PC-3 (cell line): ENCODE measurements around the gene PCDHA1. TPM values are rescaled to one million over a fixed set of nuclear protein-coding genes. Genes with fewer than 3 reads are reported as not detected.

ENCODE experiments used
- ATAC-seq: fragments of 200-7000 bp; cut with Tn5 transposase; 2 replicates; pipeline ENCODE4 v1.9.1; 2020; ENCODE audit warnings: mild to moderate bottlenecking, moderate library complexity
- BruUV-seq: library from RNA; stranded (reverse); fragments of 400-500 nt; replicated peaks from 2 replicates; lab custom pipeline; 2021; lab: Mats Ljungman, UMichigan
- CTCF ChIA-PET: fragments of 300-600 bp; sonication (Branson Sonifier 250); formaldehyde crosslinking; loops from one replicate; lab custom pipeline; 2022; ENCODE audit warnings: antibody characterized with exemption; lab: Charles Lee
- POLR2A ChIA-PET: fragments of 300-600 bp; sonication (Branson Sonifier 250); formaldehyde crosslinking; loops from one replicate; lab custom pipeline; 2022; ENCODE audit warnings: antibody characterized with exemption; ENCODE audit not compliant: unreplicated experiment; lab: Charles Lee
- DNase-seq: peaks from one replicate; pipeline ENCODE4 v3.0.0-alpha.2; 2015
- H2AFZ ChIP-seq: fragments of 300-600 bp; sonication (generic); 2 replicates; pipeline ENCODE4 v1.6.0; 2016; ENCODE audit warnings: antibody characterized with exemption, low read length
- H3F3A ChIP-seq: fragments of 300-600 bp; sonication (generic); one replicate; pipeline ENCODE4 v1.6.0; 2017; ENCODE audit warnings: antibody characterized with exemption, low read length, control low read depth, mild to moderate bottlenecking; ENCODE audit not compliant: unreplicated experiment
- H3K27ac ChIP-seq: fragments of 300-600 bp; sonication (generic); 2 replicates; pipeline ENCODE4 v1.5.1; 2016; ENCODE audit warnings: mild to moderate bottlenecking, low read length
- H3K27me3 ChIP-seq: fragments of 300-600 bp; sonication (generic); 2 replicates; pipeline ENCODE4 v1.6.1; 2016; ENCODE audit warnings: low read length, mixed read lengths
- H3K36me3 ChIP-seq: fragments of 300-600 bp; sonication (generic); 2 replicates; pipeline ENCODE4 v1.6.1; 2016; ENCODE audit warnings: low read depth, mixed run types, low read length, mixed read lengths
- H3K4me1 ChIP-seq: fragments of 300-600 bp; sonication (generic); 2 replicates; pipeline ENCODE4 v1.5.1; 2016; ENCODE audit warnings: low read length; ENCODE audit not compliant: insufficient read depth
- H3K4me2 ChIP-seq: fragments of 300-600 bp; sonication (generic); 2 replicates; pipeline ENCODE4 v1.6.0; 2016; ENCODE audit warnings: low read length
- H3K4me3 ChIP-seq: fragments of 300-600 bp; sonication (generic); 2 replicates; pipeline ENCODE4 v1.5.1; 2016; ENCODE audit warnings: mild to moderate bottlenecking, low read length, mixed read lengths
- H3K79me2 ChIP-seq: fragments of 300-600 bp; sonication (generic); 2 replicates; pipeline ENCODE4 v1.6.1; 2017; ENCODE audit warnings: low read length, mixed read lengths
- H3K9ac ChIP-seq: fragments of 300-600 bp; sonication (generic); 2 replicates; pipeline ENCODE4 v1.6.0; 2016; ENCODE audit warnings: mild to moderate bottlenecking, low read length
- H3K9me2 ChIP-seq: fragments of 300-600 bp; sonication (generic); replicated peaks from 2 replicates; pipeline ENCODE4 v1.6.1; 2016; ENCODE audit warnings: mixed run types, low read length, mixed read lengths
- H3K9me3 ChIP-seq: fragments of 300-600 bp; sonication (generic); 2 replicates; pipeline ENCODE4 v1.6.1; 2016; ENCODE audit warnings: low read length, mixed read lengths
- H4K20me1 ChIP-seq: fragments of 300-600 bp; sonication (generic); 2 replicates; pipeline ENCODE4 v1.6.1; 2016; ENCODE audit warnings: low read length, mixed read lengths
- EZH2 ChIP-seq: fragments of 300-600 bp; sonication (generic); IDR thresholded peaks from one replicate; pipeline ENCODE4 v1.6.1; 2017; ENCODE audit warnings: antibody characterized with exemption, mild to moderate bottlenecking, low read length; ENCODE audit not compliant: unreplicated experiment
- EZH2phosphoT487 ChIP-seq: fragments of 300-600 bp; sonication (generic); IDR thresholded peaks from 2 replicates; pipeline ENCODE4 v1.6.1; 2018; ENCODE audit warnings: mild to moderate bottlenecking, antibody characterized with exemption, low read length, borderline replicate concordance
- intact Hi-C: fragments of 100-400 bp; cut with micrococcal nuclease; formaldehyde crosslinking; loops from 2 replicates; pipeline ENCODE4 v1.9.0; 2023
- total RNA-seq: library from RNA; depleted of rRNA; stranded (reverse); fragments of >200 nt; gene quantifications from 2 replicates; pipeline ENCODE4 v1.2.3, GENCODE V29; 2014
- TF ChIP-seq, protein P1 (sequence below): fragments of 300-600 bp; sonication (generic); conservative IDR thresholded peaks from 2 replicates; pipeline ENCODE4 v1.5.1; 2017; ENCODE audit warnings: antibody characterized with exemption, low read depth, mild to moderate bottlenecking, low read length

Gene PCDHA1
- total RNA-seq, 1 experiment from 2014 or later: not detected

DNA sequence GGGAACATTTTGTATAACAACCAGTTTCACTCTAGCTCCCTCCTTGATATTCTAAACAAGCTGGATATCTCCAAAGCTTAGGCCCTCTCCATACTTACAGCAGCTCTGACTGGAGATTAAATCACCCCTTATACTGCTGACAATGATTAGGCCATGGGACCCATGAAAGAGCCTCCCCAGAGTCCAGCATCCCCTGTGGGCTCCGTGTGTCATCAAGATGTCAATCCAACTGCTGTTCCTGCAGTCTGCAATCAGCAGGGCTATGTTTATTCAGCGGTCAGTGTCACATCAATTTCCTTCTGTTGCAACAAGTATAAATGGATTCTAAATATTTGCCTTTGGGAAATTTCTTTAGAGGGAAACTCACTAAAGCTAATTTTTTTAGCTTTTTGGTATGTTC is 206.9 kb downstream of the PCDHA1 start:
- H3K27ac ChIP-seq: no peak overlapping the region
- no peak overlapping the region for H3K4me2 ChIP-seq
- DNase-seq (no peak), ATAC-seq (no peak)
- no peaks in the 10 kb centered on the region for H3K27me3 ChIP-seq
- TF ChIP-seq, protein P1, sequence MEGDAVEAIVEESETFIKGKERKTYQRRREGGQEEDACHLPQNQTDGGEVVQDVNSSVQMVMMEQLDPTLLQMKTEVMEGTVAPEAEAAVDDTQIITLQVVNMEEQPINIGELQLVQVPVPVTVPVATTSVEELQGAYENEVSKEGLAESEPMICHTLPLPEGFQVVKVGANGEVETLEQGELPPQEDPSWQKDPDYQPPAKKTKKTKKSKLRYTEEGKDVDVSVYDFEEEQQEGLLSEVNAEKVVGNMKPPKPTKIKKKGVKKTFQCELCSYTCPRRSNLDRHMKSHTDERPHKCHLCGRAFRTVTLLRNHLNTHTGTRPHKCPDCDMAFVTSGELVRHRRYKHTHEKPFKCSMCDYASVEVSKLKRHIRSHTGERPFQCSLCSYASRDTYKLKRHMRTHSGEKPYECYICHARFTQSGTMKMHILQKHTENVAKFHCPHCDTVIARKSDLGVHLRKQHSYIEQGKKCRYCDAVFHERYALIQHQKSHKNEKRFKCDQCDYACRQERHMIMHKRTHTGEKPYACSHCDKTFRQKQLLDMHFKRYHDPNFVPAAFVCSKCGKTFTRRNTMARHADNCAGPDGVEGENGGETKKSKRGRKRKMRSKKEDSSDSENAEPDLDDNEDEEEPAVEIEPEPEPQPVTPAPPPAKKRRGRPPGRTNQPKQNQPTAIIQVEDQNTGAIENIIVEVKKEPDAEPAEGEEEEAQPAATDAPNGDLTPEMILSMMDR: no peak
- no peak for TF ChIP-seq EZH2phosphoT487
- TF ChIP-seq EZH2: no peak
- BruUV-seq: no TSS peak
- POLR2A ChIA-PET: no interaction called here
- CTCF ChIA-PET: no interaction called here
- no peaks in the 10 kb centered on the region for H3F3A ChIP-seq
- intact Hi-C loops: no loop called here
- H3K4me3 ChIP-seq: no peak overlapping the region
- peaks cover under 1% of the 10 kb centered on the region; the same call in 1 of the 2 replicates for H3K4me1 ChIP-seq
- no peaks in the 10 kb centered on the region for H3K36me3 ChIP-seq
- no peak overlapping the region for H3K9ac ChIP-seq
- no peaks in the 10 kb centered on the region for H4K20me1 ChIP-seq
- no peaks in the 10 kb centered on the region for H3K9me2 ChIP-seq
- H3K9me3 ChIP-seq: no peaks in the 10 kb centered on the region
- H3K79me2 ChIP-seq: no peaks in the 10 kb centered on the region
- H2AFZ ChIP-seq: no peak overlapping the region

DNA sequence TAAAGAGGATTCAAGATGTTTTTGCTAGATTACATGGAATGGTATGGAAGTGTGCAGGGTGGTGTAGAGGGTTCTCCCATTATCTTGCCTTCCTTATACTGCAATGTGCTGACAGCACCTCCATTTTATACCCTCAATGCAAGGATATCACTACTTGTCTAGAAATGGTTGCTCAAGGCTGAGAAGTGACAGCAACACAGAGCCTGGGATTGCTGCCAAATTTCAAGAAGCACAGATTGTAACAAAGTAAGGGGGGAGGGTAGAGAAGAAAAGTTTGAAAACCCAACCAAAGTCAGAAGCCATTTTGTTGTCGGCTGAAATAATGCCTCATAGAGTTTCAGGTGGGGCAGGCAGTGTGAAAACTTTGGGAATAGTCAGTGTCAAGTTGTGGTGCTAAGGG is 210.1 kb downstream of the PCDHA1 start:
- Histone ChIP-seq H3K9me2 (no peaks in the 10 kb centered on the region), H3K9ac (no peak overlapping the region), H2AFZ (no peak overlapping the region), H3F3A (no peaks in the 10 kb centered on the region), H3K27ac (no peak overlapping the region), H3K4me1 (peaks cover 5% of the 10 kb centered on the region), H4K20me1 (no peaks in the 10 kb centered on the region), H3K27me3 (no peaks in the 10 kb centered on the region), H3K4me3 (no peak overlapping the region), H3K79me2 (no peaks in the 10 kb centered on the region), H3K9me3 (no peaks in the 10 kb centered on the region), H3K36me3 (no peaks in the 10 kb centered on the region), H3K4me2 (no peak overlapping the region)
- CTCF ChIA-PET: no interaction called here
- DNase-seq (no peak), ATAC-seq (no peak)
- TF ChIP-seq EZH2 (no peak), EZH2phosphoT487 (no peak)
- TF ChIP-seq, protein P1: no peak
- intact Hi-C loops: no loop called here
- POLR2A ChIA-PET: no interaction called here
- BruUV-seq: no TSS peak

DNA sequence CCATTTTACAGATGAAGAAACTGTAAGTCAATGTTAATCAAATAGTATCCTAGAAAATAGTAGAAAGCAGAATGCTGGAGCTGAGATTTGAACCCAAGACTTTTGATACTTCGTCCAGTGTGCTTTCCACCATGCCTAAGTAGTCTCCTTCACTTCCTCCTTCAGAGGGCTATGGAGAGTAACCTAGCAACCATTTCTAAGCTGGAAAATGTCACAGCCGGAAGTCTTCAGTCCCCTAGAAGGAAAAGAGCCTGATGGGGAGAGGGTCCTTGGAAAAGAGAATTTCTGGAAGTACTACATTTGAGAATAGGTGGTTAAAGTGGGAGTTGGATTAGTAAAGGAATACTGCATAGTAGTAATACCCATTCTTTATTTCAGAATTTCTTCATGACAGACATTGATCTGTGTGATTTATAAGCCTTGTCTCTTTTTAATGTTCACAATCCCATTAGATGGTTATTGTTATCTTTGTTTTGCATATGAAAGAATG is 213.0 kb downstream of the PCDHA1 start:
- CTCF ChIA-PET: no interaction called here
- no peaks in the 10 kb centered on the region for H4K20me1 ChIP-seq
- no peaks in the 10 kb centered on the region for H3K9me3 ChIP-seq
- H3K79me2 ChIP-seq: no peaks in the 10 kb centered on the region
- peaks cover 29% of the 10 kb centered on the region for H3K4me1 ChIP-seq
- H3K27ac ChIP-seq: no peak overlapping the region
- DNase-seq (no peak), ATAC-seq (no peak)
- H3K9me2 ChIP-seq: no peaks in the 10 kb centered on the region
- H3F3A ChIP-seq: peaks cover 6% of the 10 kb centered on the region
- intact Hi-C loops: no loop called here
- H3K9ac ChIP-seq: no peak overlapping the region
- no TSS peak for BruUV-seq
- TF ChIP-seq EZH2phosphoT487: no peak
- TF ChIP-seq, protein P1: no peak
- TF ChIP-seq EZH2: no peak
- no peak overlapping the region for H3K4me3 ChIP-seq
- H2AFZ ChIP-seq: no peak overlapping the region
- H3K36me3 ChIP-seq: no peaks in the 10 kb centered on the region
- no peak overlapping the region for H3K4me2 ChIP-seq
- no peaks in the 10 kb centered on the region for H3K27me3 ChIP-seq
- POLR2A ChIA-PET: interaction anchor here (0.7 kb wide), 1 partner anchor 158 kb away, joined by 7 read pairs; no protein-coding TSS in a partner anchor
